MM.1S (cell line): Measurements from ENCODE around the gene QARS1.

Experiments used
- DNase-seq: peaks from one replicate; pipeline ENCODE4 v3.0.0-alpha.2; 2015
- H2AFZ ChIP-seq: fragments of 300-600 bp; sonication (generic); 2 replicates; pipeline ENCODE4 v1.6.0; 2016; ENCODE audit warnings: antibody characterized with exemption, low read length
- H3F3A ChIP-seq: fragments of 300-600 bp; sonication (generic); 2 replicates; pipeline ENCODE4 v1.6.1; 2016; ENCODE audit warnings: mild to moderate bottlenecking, antibody characterized with exemption, low read length, moderate library complexity, mixed read lengths; ENCODE audit not compliant: insufficient read depth
- H3K27ac ChIP-seq: fragments of 300-600 bp; sonication (generic); 2 replicates; pipeline ENCODE4 v1.5.1; 2016; ENCODE audit warnings: mild to moderate bottlenecking, low read length
- H3K27me3 ChIP-seq: fragments of 300-600 bp; sonication (generic); replicated peaks from 2 replicates; pipeline ENCODE4 v1.6.0; 2016; ENCODE audit warnings: low read length; ENCODE audit not compliant: insufficient read depth
- H3K36me3 ChIP-seq: fragments of 300-600 bp; sonication (generic); replicated peaks from 2 replicates; pipeline ENCODE4 v1.6.1; 2016; ENCODE audit warnings: mild to moderate bottlenecking, low read length, mixed read lengths; ENCODE audit not compliant: insufficient read depth
- H3K4me1 ChIP-seq: fragments of 300-600 bp; sonication (generic); 2 replicates; pipeline ENCODE4 v1.6.1; 2016; ENCODE audit warnings: low read length, mixed read lengths
- H3K4me2 ChIP-seq: fragments of 300-600 bp; sonication (generic); 2 replicates; pipeline ENCODE4 v1.6.0; 2016; ENCODE audit warnings: low read depth, low read length
- H3K4me3 ChIP-seq: fragments of 300-600 bp; sonication (generic); 2 replicates; pipeline ENCODE4 v1.5.1; 2016; ENCODE audit warnings: low read length, mixed read lengths
- H3K79me2 ChIP-seq: fragments of 300-600 bp; sonication (generic); 2 replicates; pipeline ENCODE4 v1.6.1; 2016; ENCODE audit warnings: mixed run types, low read length, mixed read lengths
- H3K9ac ChIP-seq: fragments of 300-600 bp; sonication (generic); 2 replicates; pipeline ENCODE4 v1.6.1; 2016; ENCODE audit warnings: low read length, mixed read lengths
- H3K9me2 ChIP-seq: fragments of 300-600 bp; sonication (generic); replicated peaks from 2 replicates; pipeline ENCODE4 v1.6.1; 2016; ENCODE audit warnings: mild to moderate bottlenecking, low read length, mixed read lengths; ENCODE audit not compliant: insufficient read depth
- H3K9me3 ChIP-seq: fragments of 300-600 bp; sonication (generic); replicated peaks from 2 replicates; pipeline ENCODE4 v1.6.1; 2016; ENCODE audit warnings: mild to moderate bottlenecking, low read length, mixed read lengths; ENCODE audit not compliant: insufficient read depth
- H4K20me1 ChIP-seq: fragments of 300-600 bp; sonication (generic); 2 replicates; pipeline ENCODE4 v1.6.1; 2016; ENCODE audit warnings: mild to moderate bottlenecking, low read length, moderate library complexity, mixed read lengths; ENCODE audit not compliant: insufficient read depth
- CTCF ChIP-seq: fragments of 300-600 bp; sonication (generic); IDR thresholded peaks from 2 replicates; pipeline ENCODE4 v1.5.1; 2016; ENCODE audit warnings: antibody characterized with exemption, low read length, mixed read lengths
- EZH2 ChIP-seq: fragments of 300-600 bp; sonication (generic); optimal IDR thresholded peaks from 2 replicates; pipeline ENCODE3; 2017; ENCODE audit warnings: low read depth, mild to moderate bottlenecking, antibody characterized with exemption, low read length, mixed read lengths
- EZH2phosphoT487 ChIP-seq: fragments of 300-600 bp; sonication (generic); IDR thresholded peaks from 2 replicates; pipeline ENCODE4 v1.6.1; 2018; ENCODE audit warnings: antibody characterized with exemption, low read length

Gene QARS1

GRCh38 chr3:49104427-49105291 is at the start of gene QARS1:
TSS of gene QARS1 (minus strand) at chr3:49104757. CDS start at chr3:49104733, 24 bp downstream.
- peak within 1 kb of the TSS; percentile 86 for H2AFZ ChIP-seq
- peak within 1 kb of the TSS; percentile 79 for H3K4me2 ChIP-seq
- peak within 1 kb of the TSS; percentile 84 for H3K4me3 ChIP-seq
- H3K4me1 ChIP-seq, result 0 out of 2 replicates have a peak, but pooled peaks cover 5% of the 10 kb centered on the region
- no peaks in the 10 kb centered on the region for H3K36me3 ChIP-seq
- H3K79me2 ChIP-seq, result peaks cover 22% of the 10 kb centered on the region
- no peaks in the 10 kb centered on the region for H3K9me2 ChIP-seq
- H3K27me3 ChIP-seq, result no peaks in the 10 kb centered on the region
- no peaks in the 10 kb centered on the region for H4K20me1 ChIP-seq
- peaks cover 4% of the 10 kb centered on the region; the same call in 1 of the 2 replicates for H3F3A ChIP-seq
- peak within 1 kb of the TSS; percentile 88 for H3K9ac ChIP-seq
- peak within 1 kb of the TSS; percentile 38; the same call in 1 of the 2 replicates for H3K27ac ChIP-seq
- no peaks in the 10 kb centered on the region for H3K9me3 ChIP-seq
- peak; percentile 94 for DNase-seq
- TF ChIP-seq EZH2phosphoT487, result no peak
- no peak for TF ChIP-seq EZH2
- no peak for TF ChIP-seq CTCF

GRCh38 chr3:49153349-49153912 is 48.9 kb upstream of the QARS1 start:
- no peak overlapping the region for H2AFZ ChIP-seq
- H3K79me2 ChIP-seq, result no peaks in the 10 kb centered on the region
- H3K27me3 ChIP-seq, result no peaks in the 10 kb centered on the region
- H4K20me1 ChIP-seq, result no peaks in the 10 kb centered on the region
- H3K4me2 ChIP-seq, result no peak overlapping the region
- H3K9ac ChIP-seq, result no peak overlapping the region
- TF ChIP-seq EZH2phosphoT487 (no peak), EZH2 (no peak), CTCF (no peak)
- H3K4me1 ChIP-seq, result no peaks in the 10 kb centered on the region
- H3K9me2 ChIP-seq, result no peaks in the 10 kb centered on the region
- DNase-seq, result no peak
- H3K4me3 ChIP-seq, result no peak overlapping the region
- H3F3A ChIP-seq, result no peaks in the 10 kb centered on the region
- no peaks in the 10 kb centered on the region for H3K9me3 ChIP-seq
- H3K27ac ChIP-seq, result no peak overlapping the region
- no peaks in the 10 kb centered on the region for H3K36me3 ChIP-seq

- Histone ChIP-seq H3K4me3 (no peak overlapping the region), H3K36me3 (no peaks in the 10 kb centered on the region), H2AFZ (no peak overlapping the region), H3K4me1 (no peaks in the 10 kb centered on the region), H3K9ac (no peak overlapping the region), H3F3A (no peaks in the 10 kb centered on the region), H3K27ac (no peak overlapping the region), H4K20me1 (no peaks in the 10 kb centered on the region), H3K9me3 (no peaks in the 10 kb centered on the region), H3K9me2 (no peaks in the 10 kb centered on the region), H3K79me2 (no peaks in the 10 kb centered on the region), H3K4me2 (no peak overlapping the region), H3K27me3 (no peaks in the 10 kb centered on the region)
- no peak for DNase-seq
- TF ChIP-seq CTCF (no peak), EZH2phosphoT487 (no peak), EZH2 (no peak)
These were observed 47.1 kb upstream of the QARS1 start for GRCh38 chr3:49151610-49152009.
